ENCODE measurements around the gene EXOC1.
"Not testable (repeated sequence)": the region's sequence is repeated elsewhere in the genome, so short reads cannot be mapped to it uniquely, and the experiment has no call there.

EXOC1 gene

GRCh38 chr4:55928846-55929245, 75.4 kb downstream of the EXOC1 start:
- Histone ChIP-seq H3K27me3 (ENCODE audit: control insufficient read depth, insufficient read depth, low read length) (no peaks in the 10 kb centered on the region), H3K27ac (ENCODE audit: low read depth, low read length) (no peak overlapping the region), H3K4me3 (ENCODE audit: low read depth, low read length) (no peak overlapping the region), H3K9me3 (ENCODE audit: control insufficient read depth, insufficient read depth, low read depth, low read length) (peaks cover 1% of the 10 kb centered on the region; the same call in 1 of the 2 replicates), H3K4me1 (ENCODE audit: control insufficient read depth, insufficient read depth, low read length) (peaks cover 25% of the 10 kb centered on the region), H3K9ac (ENCODE audit: low read length) (no peak overlapping the region), H3K36me3 (ENCODE audit: control insufficient read depth, insufficient read depth, low read length) (no peaks in the 10 kb centered on the region)

GRCh38 chr4:55931043-55931442, 77.6 kb downstream of the EXOC1 start:
- Histone ChIP-seq H3K36me3 (ENCODE audit: control insufficient read depth, insufficient read depth, low read length) (no peaks in the 10 kb centered on the region), H3K9ac (ENCODE audit: low read length) (no peak overlapping the region), H3K4me3 (ENCODE audit: low read depth, low read length) (no peak overlapping the region), H3K27ac (ENCODE audit: low read depth, low read length) (no peak overlapping the region), H3K27me3 (ENCODE audit: control insufficient read depth, insufficient read depth, low read length) (no peaks in the 10 kb centered on the region), H3K4me1 (ENCODE audit: control insufficient read depth, insufficient read depth, low read length) (peaks cover 22% of the 10 kb centered on the region), H3K9me3 (ENCODE audit: control insufficient read depth, insufficient read depth, low read depth, low read length) (peaks cover 12% of the 10 kb centered on the region; the same call in 1 of the 2 replicates)

- Histone ChIP-seq H3K27ac (ENCODE audit: low read depth, low read length) (no peak overlapping the region), H3K27me3 (ENCODE audit: control insufficient read depth, insufficient read depth, low read length) (no peaks in the 10 kb centered on the region), H3K4me1 (ENCODE audit: control insufficient read depth, insufficient read depth, low read length) (peaks cover 15% of the 10 kb centered on the region), H3K9ac (ENCODE audit: low read length) (no peak overlapping the region), H3K36me3 (ENCODE audit: control insufficient read depth, insufficient read depth, low read length) (no peaks in the 10 kb centered on the region), H3K9me3 (ENCODE audit: control insufficient read depth, insufficient read depth, low read depth, low read length) (peaks cover 16% of the 10 kb centered on the region; the same call in 1 of the 2 replicates), H3K4me3 (ENCODE audit: low read depth, low read length) (no peak overlapping the region)
These were observed 78.4 kb downstream of the EXOC1 start for GRCh38 chr4:55931833-55932232.

- Histone ChIP-seq H3K9me3 (ENCODE audit: control insufficient read depth, insufficient read depth, low read depth, low read length) (peaks cover 20% of the 10 kb centered on the region; the same call in 1 of the 2 replicates), H3K9ac (ENCODE audit: low read length) (no peak overlapping the region), H3K27ac (ENCODE audit: low read depth, low read length) (no peak overlapping the region), H3K27me3 (ENCODE audit: control insufficient read depth, insufficient read depth, low read length) (no peaks in the 10 kb centered on the region), H3K36me3 (ENCODE audit: control insufficient read depth, insufficient read depth, low read length) (no peaks in the 10 kb centered on the region), H3K4me3 (ENCODE audit: low read depth, low read length) (no peak overlapping the region), H3K4me1 (ENCODE audit: control insufficient read depth, insufficient read depth, low read length) (peaks cover 8% of the 10 kb centered on the region; the same call in 1 of the 2 replicates)
These were observed 79.1 kb downstream of the EXOC1 start for GRCh38 chr4:55932511-55932910.

GRCh38 chr4:55933611-55934010, 80.2 kb downstream of the EXOC1 start:
- Histone ChIP-seq H3K4me3 (ENCODE audit: low read depth, low read length) (no peak overlapping the region), H3K27ac (ENCODE audit: low read depth, low read length) (no peak overlapping the region), H3K4me1 (ENCODE audit: control insufficient read depth, insufficient read depth, low read length) (peaks cover 5% of the 10 kb centered on the region; the same call in 1 of the 2 replicates), H3K9ac (ENCODE audit: low read length) (no peak overlapping the region), H3K9me3 (ENCODE audit: control insufficient read depth, insufficient read depth, low read depth, low read length) (peaks cover 29% of the 10 kb centered on the region; the same call in 1 of the 2 replicates), H3K27me3 (ENCODE audit: control insufficient read depth, insufficient read depth, low read length) (no peaks in the 10 kb centered on the region), H3K36me3 (ENCODE audit: control insufficient read depth, insufficient read depth, low read length) (no peaks in the 10 kb centered on the region)

- H3K4me3 ChIP-seq (ENCODE audit: low read depth, low read length); H3K4me1 ChIP-seq (ENCODE audit: control insufficient read depth, insufficient read depth, low read length); H3K36me3 ChIP-seq (ENCODE audit: control insufficient read depth, insufficient read depth, low read length); H3K9ac ChIP-seq (ENCODE audit: low read length); H3K27me3 ChIP-seq (ENCODE audit: control insufficient read depth, insufficient read depth, low read length); H3K27ac ChIP-seq (ENCODE audit: low read depth, low read length): not testable (repeated sequence)
- peaks cover 29% of the 10 kb centered on the region; the same call in 1 of the 2 replicates for H3K9me3 ChIP-seq (ENCODE audit: control insufficient read depth, insufficient read depth, low read depth, low read length)
These were observed 82.5 kb downstream of the EXOC1 start for GRCh38 chr4:55935907-55936306.

GRCh38 chr4:55938481-55938880, 85.0 kb downstream of the EXOC1 start:
- Histone ChIP-seq H3K36me3 (ENCODE audit: control insufficient read depth, insufficient read depth, low read length) (no peaks in the 10 kb centered on the region), H3K9me3 (ENCODE audit: control insufficient read depth, insufficient read depth, low read depth, low read length) (peaks cover 29% of the 10 kb centered on the region; the same call in 1 of the 2 replicates), H3K27ac (ENCODE audit: low read depth, low read length) (no peak overlapping the region), H3K9ac (ENCODE audit: low read length) (no peak overlapping the region), H3K4me3 (ENCODE audit: low read depth, low read length) (no peak overlapping the region), H3K4me1 (ENCODE audit: control insufficient read depth, insufficient read depth, low read length) (no peaks in the 10 kb centered on the region), H3K27me3 (ENCODE audit: control insufficient read depth, insufficient read depth, low read length) (no peaks in the 10 kb centered on the region)

GRCh38 chr4:55939421-55939820, 86.0 kb downstream of the EXOC1 start:
- H3K27me3 ChIP-seq (ENCODE audit: control insufficient read depth, insufficient read depth, low read length), result no peaks in the 10 kb centered on the region
- H3K36me3 ChIP-seq (ENCODE audit: control insufficient read depth, insufficient read depth, low read length), result no peaks in the 10 kb centered on the region
- H3K9ac ChIP-seq (ENCODE audit: low read length), result no peak overlapping the region
- peaks cover 24% of the 10 kb centered on the region; the same call in 1 of the 2 replicates for H3K9me3 ChIP-seq (ENCODE audit: control insufficient read depth, insufficient read depth, low read depth, low read length)
- no peak overlapping the region for H3K4me3 ChIP-seq (ENCODE audit: low read depth, low read length)
- no peaks in the 10 kb centered on the region for H3K4me1 ChIP-seq (ENCODE audit: control insufficient read depth, insufficient read depth, low read length)
- H3K27ac ChIP-seq (ENCODE audit: low read depth, low read length), result no peak overlapping the region

- Histone ChIP-seq H3K4me3 (ENCODE audit: low read depth, low read length) (no peak overlapping the region), H3K36me3 (ENCODE audit: control insufficient read depth, insufficient read depth, low read length) (no peaks in the 10 kb centered on the region), H3K9ac (ENCODE audit: low read length) (no peak overlapping the region), H3K27ac (ENCODE audit: low read depth, low read length) (no peak overlapping the region), H3K27me3 (ENCODE audit: control insufficient read depth, insufficient read depth, low read length) (no peaks in the 10 kb centered on the region), H3K4me1 (ENCODE audit: control insufficient read depth, insufficient read depth, low read length) (peaks cover 5% of the 10 kb centered on the region; the same call in 1 of the 2 replicates), H3K9me3 (ENCODE audit: control insufficient read depth, insufficient read depth, low read depth, low read length) (peaks cover 13% of the 10 kb centered on the region; the same call in 1 of the 2 replicates)
These were observed 88.5 kb downstream of the EXOC1 start for GRCh38 chr4:55941881-55942396.

GRCh38 chr4:55947254-55947882, 93.9 kb downstream of the EXOC1 start:
- H3K4me1 ChIP-seq (ENCODE audit: control insufficient read depth, insufficient read depth, low read length), result peaks cover 20% of the 10 kb centered on the region
- H3K9ac ChIP-seq (ENCODE audit: low read length), result no peak overlapping the region
- no peaks in the 10 kb centered on the region for H3K9me3 ChIP-seq (ENCODE audit: control insufficient read depth, insufficient read depth, low read depth, low read length)
- no peaks in the 10 kb centered on the region for H3K27me3 ChIP-seq (ENCODE audit: control insufficient read depth, insufficient read depth, low read length)
- no peak overlapping the region for H3K27ac ChIP-seq (ENCODE audit: low read depth, low read length)
- H3K36me3 ChIP-seq (ENCODE audit: control insufficient read depth, insufficient read depth, low read length), result peaks cover 5% of the 10 kb centered on the region
- H3K4me3 ChIP-seq (ENCODE audit: low read depth, low read length), result no peak overlapping the region

GRCh38 chr4:55947912-55948725, 94.7 kb downstream of the EXOC1 start:
- H3K4me1 ChIP-seq (ENCODE audit: control insufficient read depth, insufficient read depth, low read length), result peaks cover 20% of the 10 kb centered on the region
- H3K27ac ChIP-seq (ENCODE audit: low read depth, low read length), result no peak overlapping the region
- H3K36me3 ChIP-seq (ENCODE audit: control insufficient read depth, insufficient read depth, low read length), result peaks cover 9% of the 10 kb centered on the region
- H3K9me3 ChIP-seq (ENCODE audit: control insufficient read depth, insufficient read depth, low read depth, low read length), result no peaks in the 10 kb centered on the region
- peak overlapping the region; percentile 95 for H3K9ac ChIP-seq (ENCODE audit: low read length)
- no peaks in the 10 kb centered on the region for H3K27me3 ChIP-seq (ENCODE audit: control insufficient read depth, insufficient read depth, low read length)
- H3K4me3 ChIP-seq (ENCODE audit: low read depth, low read length), result peak overlapping the region; percentile 94

Measured in HUES6 (cell line).